Measurements from ENCODE around the gene ANKRD35. TPM values are rescaled to one million over a fixed set of nuclear protein-coding genes. Genes with fewer than 3 reads are reported as not detected.

The ANKRD35 gene
- total RNA-seq, 1 experiment from 2014 or later: 2.7 TPM

DNA sequence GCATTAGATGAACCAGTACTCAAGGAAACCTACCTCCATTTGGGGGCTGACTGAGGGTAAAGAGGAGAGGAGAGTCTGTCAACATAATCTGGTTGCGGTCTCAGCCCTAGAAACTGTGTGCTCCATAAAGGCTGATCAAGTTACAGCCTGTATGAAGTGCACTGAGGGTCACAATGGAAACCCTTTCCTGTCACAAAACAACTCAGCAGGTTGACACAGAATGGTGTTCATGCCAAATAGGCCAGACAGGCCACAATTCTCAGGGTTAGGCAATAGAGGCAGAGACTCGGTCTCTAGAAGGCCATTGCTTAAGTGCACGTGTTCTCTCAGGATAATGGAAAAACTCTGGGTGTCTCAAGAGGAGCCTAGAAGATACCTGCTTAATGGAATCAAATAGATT lies 4.1 kb upstream of the ANKRD35 start:
- TF ChIP-seq ZNF671 (CRISPR knock-in tag; IDR thresholded peaks at IDR 0.05) (no peak), EMX1 (CRISPR knock-in tag; IDR thresholded peaks at IDR 0.05) (no peak), ZNF317 (CRISPR knock-in tag; IDR thresholded peaks at IDR 0.05; ENCODE audit: borderline replicate concordance, low read depth) (no peak), FOXK1 (CRISPR knock-in tag; IDR thresholded peaks at IDR 0.05) (no peak), PRRX2 (CRISPR knock-in tag; IDR thresholded peaks at IDR 0.05) (no peak), ZNF232 (CRISPR knock-in tag; IDR thresholded peaks at IDR 0.05) (no peak)
- TF ChIP-seq, protein P1, sequence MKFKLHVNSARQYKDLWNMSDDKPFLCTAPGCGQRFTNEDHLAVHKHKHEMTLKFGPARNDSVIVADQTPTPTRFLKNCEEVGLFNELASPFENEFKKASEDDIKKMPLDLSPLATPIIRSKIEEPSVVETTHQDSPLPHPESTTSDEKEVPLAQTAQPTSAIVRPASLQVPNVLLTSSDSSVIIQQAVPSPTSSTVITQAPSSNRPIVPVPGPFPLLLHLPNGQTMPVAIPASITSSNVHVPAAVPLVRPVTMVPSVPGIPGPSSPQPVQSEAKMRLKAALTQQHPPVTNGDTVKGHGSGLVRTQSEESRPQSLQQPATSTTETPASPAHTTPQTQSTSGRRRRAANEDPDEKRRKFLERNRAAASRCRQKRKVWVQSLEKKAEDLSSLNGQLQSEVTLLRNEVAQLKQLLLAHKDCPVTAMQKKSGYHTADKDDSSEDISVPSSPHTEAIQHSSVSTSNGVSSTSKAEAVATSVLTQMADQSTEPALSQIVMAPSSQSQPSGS (CRISPR knock-in tag; IDR thresholded peaks at IDR 0.05; ENCODE audit: borderline replicate concordance, low read depth): no peak
- TF ChIP-seq, protein P2, sequence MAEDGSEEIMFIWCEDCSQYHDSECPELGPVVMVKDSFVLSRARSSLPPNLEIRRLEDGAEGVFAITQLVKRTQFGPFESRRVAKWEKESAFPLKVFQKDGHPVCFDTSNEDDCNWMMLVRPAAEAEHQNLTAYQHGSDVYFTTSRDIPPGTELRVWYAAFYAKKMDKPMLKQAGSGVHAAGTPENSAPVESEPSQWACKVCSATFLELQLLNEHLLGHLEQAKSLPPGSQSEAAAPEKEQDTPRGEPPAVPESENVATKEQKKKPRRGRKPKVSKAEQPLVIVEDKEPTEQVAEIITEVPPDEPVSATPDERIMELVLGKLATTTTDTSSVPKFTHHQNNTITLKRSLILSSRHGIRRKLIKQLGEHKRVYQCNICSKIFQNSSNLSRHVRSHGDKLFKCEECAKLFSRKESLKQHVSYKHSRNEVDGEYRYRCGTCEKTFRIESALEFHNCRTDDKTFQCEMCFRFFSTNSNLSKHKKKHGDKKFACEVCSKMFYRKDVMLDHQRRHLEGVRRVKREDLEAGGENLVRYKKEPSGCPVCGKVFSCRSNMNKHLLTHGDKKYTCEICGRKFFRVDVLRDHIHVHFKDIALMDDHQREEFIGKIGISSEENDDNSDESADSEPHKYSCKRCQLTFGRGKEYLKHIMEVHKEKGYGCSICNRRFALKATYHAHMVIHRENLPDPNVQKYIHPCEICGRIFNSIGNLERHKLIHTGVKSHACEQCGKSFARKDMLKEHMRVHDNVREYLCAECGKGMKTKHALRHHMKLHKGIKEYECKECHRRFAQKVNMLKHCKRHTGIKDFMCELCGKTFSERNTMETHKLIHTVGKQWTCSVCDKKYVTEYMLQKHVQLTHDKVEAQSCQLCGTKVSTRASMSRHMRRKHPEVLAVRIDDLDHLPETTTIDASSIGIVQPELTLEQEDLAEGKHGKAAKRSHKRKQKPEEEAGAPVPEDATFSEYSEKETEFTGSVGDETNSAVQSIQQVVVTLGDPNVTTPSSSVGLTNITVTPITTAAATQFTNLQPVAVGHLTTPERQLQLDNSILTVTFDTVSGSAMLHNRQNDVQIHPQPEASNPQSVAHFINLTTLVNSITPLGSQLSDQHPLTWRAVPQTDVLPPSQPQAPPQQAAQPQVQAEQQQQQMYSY (CRISPR knock-in tag; IDR thresholded peaks at IDR 0.05): no peak
- POLR2A ChIA-PET: no interaction called here

DNA sequence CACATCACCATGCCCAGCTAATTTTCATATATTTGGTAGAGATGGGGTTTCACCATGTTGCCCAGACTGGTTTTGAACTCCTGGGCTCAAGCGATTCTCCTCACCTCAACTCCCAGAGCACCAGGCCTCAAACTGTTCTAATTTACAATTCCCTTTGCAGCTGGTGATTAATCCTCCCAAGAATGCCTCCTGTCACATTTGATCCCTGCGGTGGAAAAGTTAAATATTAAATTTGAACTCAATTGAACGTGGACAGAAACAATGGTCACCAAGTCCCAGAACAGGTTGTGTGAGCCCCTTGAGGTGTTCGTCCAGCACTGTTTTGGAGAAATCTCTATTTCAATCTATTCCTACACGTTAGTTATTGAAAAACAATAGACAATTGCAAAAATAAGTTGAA lies 2.0 kb upstream of the ANKRD35 start:
- ChIA-PET CTCF (interaction anchor here (1.5 to 3.3 kb wide), 3 partner anchors 14 to 41 kb away, joined by 7 to 39 read pairs (median 9); partner anchors contain the start of gene NUDT17), POLR2A (no interaction called here)
- H3K36me3 Mint-ChIP-seq: no peaks in the 10 kb centered on the region
- no peak for ATAC-seq
- peak overlapping the region; percentile 41; the same call in 1 of the 2 replicates for H3K27ac Mint-ChIP-seq
- peaks cover 30% of the 10 kb centered on the region for H3K27me3 Mint-ChIP-seq (ENCODE audit: low read depth)
- DNase-seq (ENCODE audit: low spot score): no peak
- H3K9me3 Mint-ChIP-seq: no peaks in the 10 kb centered on the region
- H3K4me3 Mint-ChIP-seq: no peak overlapping the region
- H3K4me1 Mint-ChIP-seq: peaks cover 25% of the 10 kb centered on the region
- TF ChIP-seq ZBTB21 (CRISPR knock-in tag; IDR thresholded peaks at IDR 0.05; ENCODE audit: borderline replicate concordance) (no peak), RORB (CRISPR knock-in tag; IDR thresholded peaks at IDR 0.05) (no peak), SMAD4 (CRISPR knock-in tag; IDR thresholded peaks at IDR 0.05) (no peak), HMGA2 (CRISPR knock-in tag; IDR thresholded peaks at IDR 0.05) (no peak), ZNF416 (CRISPR knock-in tag; IDR thresholded peaks at IDR 0.05) (no peak), GRHL2 (CRISPR knock-in tag; IDR thresholded peaks at IDR 0.05; ENCODE audit: insufficient replicate concordance, severe bottlenecking) (no peak), ZNF317 (CRISPR knock-in tag; IDR thresholded peaks at IDR 0.05; ENCODE audit: borderline replicate concordance, low read depth) (no peak), NFYB (CRISPR knock-in tag; conservative IDR thresholded peaks at IDR 0.05; ENCODE audit: low read depth) (no peak), ELF4 (CRISPR knock-in tag; IDR thresholded peaks at IDR 0.05; ENCODE audit: low read depth) (no peak), ZNF263 (CRISPR knock-in tag; IDR thresholded peaks at IDR 0.05; ENCODE audit: low read depth) (no peak)
- TF ChIP-seq, protein P3, sequence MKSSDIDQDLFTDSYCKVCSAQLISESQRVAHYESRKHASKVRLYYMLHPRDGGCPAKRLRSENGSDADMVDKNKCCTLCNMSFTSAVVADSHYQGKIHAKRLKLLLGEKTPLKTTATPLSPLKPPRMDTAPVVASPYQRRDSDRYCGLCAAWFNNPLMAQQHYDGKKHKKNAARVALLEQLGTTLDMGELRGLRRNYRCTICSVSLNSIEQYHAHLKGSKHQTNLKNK (CRISPR knock-in tag; IDR thresholded peaks at IDR 0.05): no peak
- TF ChIP-seq, protein P4, sequence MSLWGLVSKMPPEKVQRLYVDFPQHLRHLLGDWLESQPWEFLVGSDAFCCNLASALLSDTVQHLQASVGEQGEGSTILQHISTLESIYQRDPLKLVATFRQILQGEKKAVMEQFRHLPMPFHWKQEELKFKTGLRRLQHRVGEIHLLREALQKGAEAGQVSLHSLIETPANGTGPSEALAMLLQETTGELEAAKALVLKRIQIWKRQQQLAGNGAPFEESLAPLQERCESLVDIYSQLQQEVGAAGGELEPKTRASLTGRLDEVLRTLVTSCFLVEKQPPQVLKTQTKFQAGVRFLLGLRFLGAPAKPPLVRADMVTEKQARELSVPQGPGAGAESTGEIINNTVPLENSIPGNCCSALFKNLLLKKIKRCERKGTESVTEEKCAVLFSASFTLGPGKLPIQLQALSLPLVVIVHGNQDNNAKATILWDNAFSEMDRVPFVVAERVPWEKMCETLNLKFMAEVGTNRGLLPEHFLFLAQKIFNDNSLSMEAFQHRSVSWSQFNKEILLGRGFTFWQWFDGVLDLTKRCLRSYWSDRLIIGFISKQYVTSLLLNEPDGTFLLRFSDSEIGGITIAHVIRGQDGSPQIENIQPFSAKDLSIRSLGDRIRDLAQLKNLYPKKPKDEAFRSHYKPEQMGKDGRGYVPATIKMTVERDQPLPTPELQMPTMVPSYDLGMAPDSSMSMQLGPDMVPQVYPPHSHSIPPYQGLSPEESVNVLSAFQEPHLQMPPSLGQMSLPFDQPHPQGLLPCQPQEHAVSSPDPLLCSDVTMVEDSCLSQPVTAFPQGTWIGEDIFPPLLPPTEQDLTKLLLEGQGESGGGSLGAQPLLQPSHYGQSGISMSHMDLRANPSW (CRISPR knock-in tag; conservative IDR thresholded peaks at IDR 0.05; ENCODE audit: low read depth): no peak
- TF ChIP-seq, protein P5, sequence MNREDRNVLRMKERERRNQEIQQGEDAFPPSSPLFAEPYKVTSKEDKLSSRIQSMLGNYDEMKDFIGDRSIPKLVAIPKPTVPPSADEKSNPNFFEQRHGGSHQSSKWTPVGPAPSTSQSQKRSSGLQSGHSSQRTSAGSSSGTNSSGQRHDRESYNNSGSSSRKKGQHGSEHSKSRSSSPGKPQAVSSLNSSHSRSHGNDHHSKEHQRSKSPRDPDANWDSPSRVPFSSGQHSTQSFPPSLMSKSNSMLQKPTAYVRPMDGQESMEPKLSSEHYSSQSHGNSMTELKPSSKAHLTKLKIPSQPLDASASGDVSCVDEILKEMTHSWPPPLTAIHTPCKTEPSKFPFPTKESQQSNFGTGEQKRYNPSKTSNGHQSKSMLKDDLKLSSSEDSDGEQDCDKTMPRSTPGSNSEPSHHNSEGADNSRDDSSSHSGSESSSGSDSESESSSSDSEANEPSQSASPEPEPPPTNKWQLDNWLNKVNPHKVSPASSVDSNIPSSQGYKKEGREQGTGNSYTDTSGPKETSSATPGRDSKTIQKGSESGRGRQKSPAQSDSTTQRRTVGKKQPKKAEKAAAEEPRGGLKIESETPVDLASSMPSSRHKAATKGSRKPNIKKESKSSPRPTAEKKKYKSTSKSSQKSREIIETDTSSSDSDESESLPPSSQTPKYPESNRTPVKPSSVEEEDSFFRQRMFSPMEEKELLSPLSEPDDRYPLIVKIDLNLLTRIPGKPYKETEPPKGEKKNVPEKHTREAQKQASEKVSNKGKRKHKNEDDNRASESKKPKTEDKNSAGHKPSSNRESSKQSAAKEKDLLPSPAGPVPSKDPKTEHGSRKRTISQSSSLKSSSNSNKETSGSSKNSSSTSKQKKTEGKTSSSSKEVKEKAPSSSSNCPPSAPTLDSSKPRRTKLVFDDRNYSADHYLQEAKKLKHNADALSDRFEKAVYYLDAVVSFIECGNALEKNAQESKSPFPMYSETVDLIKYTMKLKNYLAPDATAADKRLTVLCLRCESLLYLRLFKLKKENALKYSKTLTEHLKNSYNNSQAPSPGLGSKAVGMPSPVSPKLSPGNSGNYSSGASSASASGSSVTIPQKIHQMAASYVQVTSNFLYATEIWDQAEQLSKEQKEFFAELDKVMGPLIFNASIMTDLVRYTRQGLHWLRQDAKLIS (CRISPR knock-in tag; IDR thresholded peaks at IDR 0.05; ENCODE audit: borderline replicate concordance): no peak
- TF ChIP-seq, protein P6, sequence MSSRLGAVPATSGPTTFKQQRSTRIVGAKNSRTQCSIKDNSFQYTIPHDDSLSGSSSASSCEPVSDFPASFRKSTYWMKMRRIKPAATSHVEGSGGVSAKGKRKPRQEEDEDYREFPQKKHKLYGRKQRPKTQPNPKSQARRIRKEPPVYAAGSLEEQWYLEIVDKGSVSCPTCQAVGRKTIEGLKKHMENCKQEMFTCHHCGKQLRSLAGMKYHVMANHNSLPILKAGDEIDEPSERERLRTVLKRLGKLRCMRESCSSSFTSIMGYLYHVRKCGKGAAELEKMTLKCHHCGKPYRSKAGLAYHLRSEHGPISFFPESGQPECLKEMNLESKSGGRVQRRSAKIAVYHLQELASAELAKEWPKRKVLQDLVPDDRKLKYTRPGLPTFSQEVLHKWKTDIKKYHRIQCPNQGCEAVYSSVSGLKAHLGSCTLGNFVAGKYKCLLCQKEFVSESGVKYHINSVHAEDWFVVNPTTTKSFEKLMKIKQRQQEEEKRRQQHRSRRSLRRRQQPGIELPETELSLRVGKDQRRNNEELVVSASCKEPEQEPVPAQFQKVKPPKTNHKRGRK (CRISPR knock-in tag; IDR thresholded peaks at IDR 0.05; ENCODE audit: borderline replicate concordance): no peak

More for the DNA sequence above, 4.1 kb upstream of the ANKRD35 start:
- DNase-seq (ENCODE audit: low spot score) (no peak), ATAC-seq (no peak)
- Mint-ChIP-seq H3K27ac (no peak overlapping the region), H3K4me3 (no peak overlapping the region), H3K27me3 (ENCODE audit: low read depth) (peaks cover 12% of the 10 kb centered on the region), H3K9me3 (no peaks in the 10 kb centered on the region), H3K4me1 (peaks cover 29% of the 10 kb centered on the region), H3K36me3 (no peaks in the 10 kb centered on the region)
- CTCF ChIA-PET: interaction anchor here (3.7 kb wide), 1 partner anchor 31 kb away, joined by 65 read pairs; the partner anchor contains the start of gene PIAS3

All from WTC11 (cell line).